Breast epithelium (tissue), 3 donors: ENCODE results near the gene PRRT4.

Experiments
- CTCF ChIP-seq, 3 donors: fragments of 450-650 bp; IDR thresholded peaks; one replicate each; pipeline ENCODE4 v1.5.1; 2016 to 2017; ENCODE audit warnings: antibody characterized with exemption in 3 of 3, mild to moderate bottlenecking in 3 of 3, moderate library complexity in 3 of 3
- POLR2A ChIP-seq: fragments of 450-650 bp; IDR thresholded peaks from one replicate; pipeline ENCODE4 v1.6.1; 2016; ENCODE audit warnings: antibody characterized with exemption, mild to moderate bottlenecking, moderate library complexity
- POLR2AphosphoS5 ChIP-seq, 3 donors: sonication (generic); formaldehyde crosslinking; IDR thresholded peaks; one replicate each; pipeline ENCODE4 v1.6.1; 2017; ENCODE audit warnings: antibody characterized with exemption in 3 of 3

- TF ChIP-seq CTCF (IDR thresholded peaks at IDR 0.05) (no peak), POLR2A (no peak), POLR2AphosphoS5 (IDR thresholded peaks at IDR 0.05) (no peak)
Observed at GRCh38 chr7:128352636-128353035, 8.9 kb downstream of the PRRT4 start.
